GM18502 (cell line): Measurements from ENCODE around the gene PHKA1.
"Not testable (repeated sequence)": the region's sequence is repeated elsewhere in the genome, so short reads cannot be mapped to it uniquely, and the experiment has no call there.

ENCODE experiments used
- ATAC-seq: cut with Tn5 transposase; IDR thresholded peaks from one replicate; pipeline ENCODE4 v1.9.1; 2021; ENCODE audit warnings: mild to moderate bottlenecking; ENCODE audit not compliant: unreplicated experiment, poor library complexity

The PHKA1 gene

GRCh38 chrX:72673951-72674350 lies 40.2 kb downstream of the PHKA1 start:
- not testable (repeated sequence) for ATAC-seq

- ATAC-seq, result not testable (repeated sequence)
Observed at GRCh38 chrX:72669508-72669907, 44.6 kb downstream of the PHKA1 start.

- no peak for ATAC-seq
Observed at GRCh38 chrX:72666451-72666850, 47.7 kb downstream of the PHKA1 start.

- ATAC-seq, result peak; percentile 62
Observed at GRCh38 chrX:72663737-72664136, 50.4 kb downstream of the PHKA1 start.

- ATAC-seq, result no peak
Observed at GRCh38 chrX:72662020-72662747, 51.9 kb downstream of the PHKA1 start.

GRCh38 chrX:72659723-72660122 lies 54.4 kb downstream of the PHKA1 start:
- no peak for ATAC-seq

- no peak for ATAC-seq
Observed at GRCh38 chrX:72652082-72652481, 62.0 kb downstream of the PHKA1 start.

- ATAC-seq, result peak; percentile 53
Observed at GRCh38 chrX:72644946-72645345, 69.2 kb downstream of the PHKA1 start.

- no peak for ATAC-seq
Observed at GRCh38 chrX:72641611-72642010, 72.5 kb downstream of the PHKA1 start.

GRCh38 chrX:72635930-72636329 lies 78.2 kb downstream of the PHKA1 start:
- no peak for ATAC-seq

- no peak for ATAC-seq
Observed at GRCh38 chrX:72634331-72634730, 79.8 kb downstream of the PHKA1 start.

GRCh38 chrX:72630185-72630584 lies 83.9 kb downstream of the PHKA1 start:
- ATAC-seq, result no peak

GRCh38 chrX:72624194-72624593 lies 89.9 kb downstream of the PHKA1 start:
- no peak for ATAC-seq

- peak; percentile 92 for ATAC-seq
Observed at GRCh38 chrX:72621625-72622485, 92.3 kb downstream of the PHKA1 start.

GRCh38 chrX:72621163-72621562 lies 92.9 kb downstream of the PHKA1 start:
- ATAC-seq, result peak; percentile 17

- no peak for ATAC-seq
Observed at GRCh38 chrX:72620550-72621145, 93.5 kb downstream of the PHKA1 start.

- peak; percentile 59 for ATAC-seq
Observed at GRCh38 chrX:72609313-72609712, 104.8 kb downstream of the PHKA1 start.

GRCh38 chrX:72604705-72605104 lies 109.4 kb downstream of the PHKA1 start:
- ATAC-seq, result no peak

- peak; percentile 70 for ATAC-seq
Observed at GRCh38 chrX:72604112-72604511, 110.0 kb downstream of the PHKA1 start.

- ATAC-seq, result not testable (repeated sequence)
Observed at GRCh38 chrX:72591038-72591437, 123.1 kb downstream of the PHKA1 start.

- no peak for ATAC-seq
Observed at GRCh38 chrX:72584163-72584562, 129.9 kb downstream of the PHKA1 start.
